Measurements from ENCODE around the gene OR52N5. TPM values are rescaled to one million over a fixed set of nuclear protein-coding genes. Genes with fewer than 3 reads are reported as not detected.

Gene OR52N5
- total and polyA plus RNA-seq, 9 of the 15 experiments (the other 6 are each of a cell fraction or from before 2014, with no cell fraction given), result not detected

- TF ChIP-seq SIX5 (IDR thresholded peaks at IDR 0.05; ENCODE audit: borderline replicate concordance in 1 of 2, insufficient read depth in 1 of 2, low read depth in 1 of 2, low read length in 2 of 2) (no peak), TBP (optimal IDR thresholded peaks at IDR 0.05; ENCODE audit: low read depth, low read length) (no peak), RNF2 (IDR thresholded peaks at IDR 0.05) (no peak), TAF7 (tag; IDR thresholded peaks at IDR 0.05) (no peak), GMEB1 (CRISPR knock-in tag; IDR thresholded peaks at IDR 0.05) (no peak), FUS (optimal IDR thresholded peaks at IDR 0.05; ENCODE audit: low read depth, low read length) (no peak), CAMTA2 (CRISPR knock-in tag; conservative IDR thresholded peaks at IDR 0.05) (no peak), ELK1 (CRISPR knock-in tag; IDR thresholded peaks at IDR 0.05) (no peak)
Observed at GRCh38 chr11:5746614-5747013, 36.5 kb downstream of the OR52N5 start (continued).

DNA sequence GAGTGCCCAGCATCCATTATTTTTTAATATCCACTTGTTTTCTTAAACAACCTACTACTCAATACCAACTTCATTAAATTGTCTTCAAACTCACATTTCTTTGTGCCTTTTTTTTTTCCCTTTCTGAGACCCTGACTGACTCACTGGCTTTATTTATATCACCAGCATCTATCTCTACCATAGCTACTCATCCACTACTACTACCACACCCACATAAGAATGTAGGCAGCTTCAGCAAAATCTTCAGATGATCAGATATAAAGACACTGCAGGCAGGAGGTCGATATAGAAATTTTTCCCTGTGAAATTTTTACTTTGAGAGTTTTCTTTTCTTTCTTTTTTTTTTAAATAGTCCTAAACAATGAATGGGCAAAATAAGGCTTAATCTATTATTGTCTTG is 44.7 kb downstream of the OR52N5 start:
- intact Hi-C loops (cut with micrococcal nuclease), result no loop called here
- in situ Hi-C loops (cut with MboI), result no loop called here
- Histone ChIP-seq H3K4me1 (replicated peaks in 1 of 2; ENCODE audit: control insufficient read depth in 2 of 2, insufficient read depth in 2 of 2, low read length in 2 of 2) (no peaks in the 10 kb centered on the region), H3K27me3 (ENCODE audit: control insufficient read depth in 2 of 2, insufficient read depth in 2 of 2, low read length in 2 of 2) (peaks cover 0 to 2% of the 10 kb centered on the region in 2 experiments; a peak in 1 of 5 replicates), H4K20me1 (replicated peaks; ENCODE audit: control insufficient read depth, insufficient read depth, low read length) (no peaks in the 10 kb centered on the region), H3K9ac (ENCODE audit: insufficient read depth in 1 of 2, low read depth in 2 of 2, low read length in 2 of 2) (no peak overlapping the region), H2AFZ (ENCODE audit: low read depth, low read length) (no peak overlapping the region), H3K4me3 (no peak overlapping the region), H3K9me1 (ENCODE audit: control insufficient read depth, insufficient read depth, low read length) (no peaks in the 10 kb centered on the region), H3K79me2 (ENCODE audit: control insufficient read depth, insufficient read depth, low read length) (no peaks in the 10 kb centered on the region), H3K4me2 (ENCODE audit: insufficient read depth, low read length) (no peak overlapping the region), H3K9me3 (replicated peaks; ENCODE audit: control insufficient read depth, insufficient read depth, low read depth, low read length) (peaks cover 4% of the 10 kb centered on the region; the same call in 1 of the 2 replicates), H3K27ac (ENCODE audit: extremely low read depth, low read depth, low read length) (no peak overlapping the region), H3K36me3 (ENCODE audit: control insufficient read depth, insufficient read depth, low read length) (no peaks in the 10 kb centered on the region)
- 0% methylated on average over 1 of the region's 1 CpG for WGBS (ENCODE audit: insufficient coverage, low coverage, missing lambda C conversion rate)
- CTCF ChIA-PET (ENCODE audit: low intra/inter-chr PET ratio), result no interaction called here
- DNase-seq (ENCODE audit: extremely low read depth in 1 of 4, low spot score in 3 of 4) (no peak), FAIRE-seq (no peak), ATAC-seq (no peak)
- POLR2A ChIA-PET, result no interaction called here
- no TSS peak for BruUV-seq (replicated peaks)
- TF ChIP-seq, protein P1, sequence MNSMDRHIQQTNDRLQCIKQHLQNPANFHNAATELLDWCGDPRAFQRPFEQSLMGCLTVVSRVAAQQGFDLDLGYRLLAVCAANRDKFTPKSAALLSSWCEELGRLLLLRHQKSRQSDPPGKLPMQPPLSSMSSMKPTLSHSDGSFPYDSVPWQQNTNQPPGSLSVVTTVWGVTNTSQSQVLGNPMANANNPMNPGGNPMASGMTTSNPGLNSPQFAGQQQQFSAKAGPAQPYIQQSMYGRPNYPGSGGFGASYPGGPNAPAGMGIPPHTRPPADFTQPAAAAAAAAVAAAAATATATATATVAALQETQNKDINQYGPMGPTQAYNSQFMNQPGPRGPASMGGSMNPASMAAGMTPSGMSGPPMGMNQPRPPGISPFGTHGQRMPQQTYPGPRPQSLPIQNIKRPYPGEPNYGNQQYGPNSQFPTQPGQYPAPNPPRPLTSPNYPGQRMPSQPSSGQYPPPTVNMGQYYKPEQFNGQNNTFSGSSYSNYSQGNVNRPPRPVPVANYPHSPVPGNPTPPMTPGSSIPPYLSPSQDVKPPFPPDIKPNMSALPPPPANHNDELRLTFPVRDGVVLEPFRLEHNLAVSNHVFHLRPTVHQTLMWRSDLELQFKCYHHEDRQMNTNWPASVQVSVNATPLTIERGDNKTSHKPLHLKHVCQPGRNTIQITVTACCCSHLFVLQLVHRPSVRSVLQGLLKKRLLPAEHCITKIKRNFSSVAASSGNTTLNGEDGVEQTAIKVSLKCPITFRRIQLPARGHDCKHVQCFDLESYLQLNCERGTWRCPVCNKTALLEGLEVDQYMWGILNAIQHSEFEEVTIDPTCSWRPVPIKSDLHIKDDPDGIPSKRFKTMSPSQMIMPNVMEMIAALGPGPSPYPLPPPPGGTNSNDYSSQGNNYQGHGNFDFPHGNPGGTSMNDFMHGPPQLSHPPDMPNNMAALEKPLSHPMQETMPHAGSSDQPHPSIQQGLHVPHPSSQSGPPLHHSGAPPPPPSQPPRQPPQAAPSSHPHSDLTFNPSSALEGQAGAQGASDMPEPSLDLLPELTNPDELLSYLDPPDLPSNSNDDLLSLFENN (IDR thresholded peaks at IDR 0.05; ENCODE audit: low read depth in 2 of 2, low read length in 2 of 2), result no peak
- no peak for TF ChIP-seq KLF1 (tag; IDR thresholded peaks at IDR 0.05)
- no peak for TF ChIP-seq EGR1 (conservative IDR thresholded peaks at IDR 0.05)
- no peak for TF ChIP-seq ZBTB49 (CRISPR knock-in tag; IDR thresholded peaks at IDR 0.05; ENCODE audit: borderline replicate concordance)

Data from K562 (cell line).